K562 (cell line): ENCODE results near the gene ZFTA. TPM values are rescaled to one million over a fixed set of nuclear protein-coding genes. Genes with fewer than 3 reads are reported as not detected.
A peak's percentile ranks its signal among the peaks of the same experiment; 100 is the strongest.

Experiments used
- ADNP ChIP-seq: fragments of 200-800 bp; sonication (Bioruptor generic); IDR thresholded peaks from 2 replicates; pipeline ENCODE4 v1.6.1; 2016; ENCODE audit warnings: missing genetic modification characterization, missing compliant biosample characterization
- BRF1 ChIP-seq: IDR thresholded peaks from 3 replicates; pipeline ENCODE4 v1.6.1; 2011; ENCODE audit warnings: borderline replicate concordance, mild to moderate bottlenecking; ENCODE audit not compliant: insufficient read length; ENCODE audit errors: extremely low read depth
- ELK1 ChIP-seq: sonication (generic); formaldehyde crosslinking; IDR thresholded peaks from 2 replicates; pipeline ENCODE4 v1.8.1; 2022; ENCODE audit warnings: missing genetic modification reagents
- REST ChIP-seq, 2 experiments: fragments of 450-650 bp; formaldehyde crosslinking in 1 of 2; IDR thresholded peaks; 2 replicates each; pipeline versions ENCODE4 v1.4.0 to v1.6.1; 2014 to 2020; ENCODE audit warnings: mild to moderate bottlenecking in 2 of 2, borderline replicate concordance in 1 of 2, low read depth in 1 of 2
- ZNF395 ChIP-seq: fragments of 200-800 bp; sonication (Bioruptor generic); IDR thresholded peaks from 2 replicates; pipeline ENCODE4 v1.6.1; 2017; ENCODE audit warnings: missing genetic modification characterization, missing compliant biosample characterization
- ZNF449 ChIP-seq: fragments of 250-450 bp; sonication (Bioruptor Pico); IDR thresholded peaks from 2 replicates; pipeline ENCODE4 v1.8.0; 2022; ENCODE audit warnings: moderate library complexity, mild to moderate bottlenecking, inconsistent platforms
- polyA plus RNA-seq, 8 experiments: library from polyadenylated mRNA; depleted of rRNA in 4 of 8; stranded (reverse) in 5 of 8; unstranded in 3 of 8; fragments of >200 nt; fragmentation: Nextera tagmentation in 2 of 8; fragmentation: Illumina TruSeq in 1 of 8; extraction: Ambion mirVana in 2 of 8; extraction: Trizol in 1 of 8; gene quantifications; 2 replicates each; pipeline versions ENCODE4 v1.2.1 to v1.2.3, GENCODE V29; 2011 to 2014; ENCODE audit warnings: inconsistent platforms in 1 of 8, missing spikeins in 1 of 8
- total RNA-seq, 7 experiments: library from RNA; depleted of rRNA in 6 of 7; stranded (reverse); fragments of >200 nt in 6 of 7; fragmentation: Illumina TruSeq in 2 of 7; extraction: Trizol in 2 of 7; gene quantifications; 2 replicates each; pipeline versions ENCODE4 v1.2.1 to v1.2.3, GENCODE V29; 2011 to 2021; ENCODE audit warnings: low replicate concordance in 1 of 7
- TF ChIP-seq, protein P1 (sequence below): fragments of 450-650 bp; formaldehyde crosslinking; IDR thresholded peaks from 2 replicates; pipeline ENCODE4 v1.4.0; 2022; ENCODE audit warnings: missing genetic modification characterization

ZFTA gene
- total and polyA plus RNA-seq, 9 of the 15 experiments (the other 6 are each of a cell fraction or from before 2014, with no cell fraction given), result 0.45 to 12.3 (median 2.9) TPM

DNA sequence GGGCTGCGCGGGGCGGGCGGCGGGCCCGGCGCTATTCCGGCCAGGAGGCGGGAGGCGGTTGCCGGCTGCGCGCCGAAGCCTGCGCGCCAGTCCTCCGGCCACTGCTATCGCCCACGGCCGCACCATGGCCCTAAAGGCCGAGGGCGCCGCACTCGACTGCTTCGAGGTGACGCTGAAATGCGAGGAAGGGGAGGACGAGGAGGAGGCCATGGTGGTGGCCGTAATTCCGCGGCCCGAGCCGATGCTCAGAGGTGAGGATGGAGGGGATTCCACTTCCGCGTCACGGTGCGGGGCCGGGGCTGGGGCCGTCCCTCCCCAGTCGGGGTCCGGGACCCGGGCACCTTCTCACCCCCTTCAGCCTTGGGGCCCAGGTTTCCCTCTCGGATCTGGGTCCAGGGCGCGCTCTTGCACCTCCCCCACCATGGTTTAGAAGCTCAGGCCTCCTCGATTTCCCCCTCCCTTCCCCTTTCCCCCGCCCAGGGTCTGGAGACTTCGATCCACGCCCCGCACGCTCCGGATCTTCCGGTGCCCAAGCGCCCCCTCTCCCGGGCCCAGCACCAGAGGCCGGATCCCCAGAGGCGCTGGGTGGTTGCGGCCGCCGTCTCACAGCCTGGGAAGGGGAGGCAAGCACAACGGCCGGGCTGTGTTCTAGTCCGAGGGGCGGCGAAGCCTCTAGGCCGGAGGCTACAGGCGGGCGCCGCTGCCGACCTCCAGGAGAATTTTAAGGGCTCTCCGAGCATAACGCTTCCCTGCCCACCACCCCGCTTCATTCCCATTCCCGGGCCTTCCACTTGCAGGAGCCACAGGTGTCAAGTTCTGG is 45.2 kb upstream of the ZFTA start (continued):
- TF ChIP-seq ZNF395 (CRISPR knock-in tag) (no peak), ZNF449 (CRISPR knock-in tag) (no peak), REST (IDR thresholded peaks at IDR 0.05; ENCODE audit: borderline replicate concordance) (no peak), REST (CRISPR knock-in tag; IDR thresholded peaks at IDR 0.05; ENCODE audit: low read depth) (0 out of 2 replicates have a peak, but pooled peaks have one; percentile 12), ELK1 (CRISPR knock-in tag) (no peak), BRF1 (no peak), ADNP (tag) (no peak)
- TF ChIP-seq, protein P1, sequence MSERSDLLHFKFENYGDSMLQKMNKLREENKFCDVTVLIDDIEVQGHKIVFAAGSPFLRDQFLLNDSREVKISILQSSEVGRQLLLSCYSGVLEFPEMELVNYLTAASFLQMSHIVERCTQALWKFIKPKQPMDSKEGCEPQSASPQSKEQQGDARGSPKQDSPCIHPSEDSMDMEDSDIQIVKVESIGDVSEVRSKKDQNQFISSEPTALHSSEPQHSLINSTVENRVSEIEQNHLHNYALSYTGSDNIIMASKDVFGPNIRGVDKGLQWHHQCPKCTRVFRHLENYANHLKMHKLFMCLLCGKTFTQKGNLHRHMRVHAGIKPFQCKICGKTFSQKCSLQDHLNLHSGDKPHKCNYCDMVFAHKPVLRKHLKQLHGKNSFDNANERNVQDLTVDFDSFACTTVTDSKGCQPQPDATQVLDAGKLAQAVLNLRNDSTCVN (CRISPR knock-in tag), result no peak
